Measurements from ENCODE around the gene FAM81B. TPM values are rescaled to one million over a fixed set of nuclear protein-coding genes. Genes with fewer than 3 reads are reported as not detected.
"Not testable (repeated sequence)": the region's sequence is repeated elsewhere in the genome, so short reads cannot be mapped to it uniquely, and the experiment has no call there.

The FAM81B gene
- total RNA-seq, 4 donors from 2014 or later = not detected

- Histone ChIP-seq H3K27ac (no peak overlapping the region), H3K4me3 (no peak overlapping the region), H3K4me1 (no peaks in the 10 kb centered on the region), H3K27me3 (no peaks in the 10 kb centered on the region), H3K36me3 (no peaks in the 10 kb centered on the region), H3K9me3 (peaks cover 0 to 15% (median 0%) of the 10 kb centered on the region in 3 donors)
- WGBS, 2 donors (ENCODE audit: low coverage in 1 of 2) = 62 to 74% methylated on average over 2 of the region's 2 CpGs
- no peak for TF ChIP-seq POLR2AphosphoS5 (IDR thresholded peaks at IDR 0.05)
- TF ChIP-seq CTCF (IDR thresholded peaks at IDR 0.05) = no peak
- TF ChIP-seq EP300 (IDR thresholded peaks at IDR 0.05) = no peak
- no peak for TF ChIP-seq POLR2A (IDR thresholded peaks at IDR 0.05)
- ATAC-seq = no peak
Observed at GRCh38 chr5:95358320-95358719, 32.8 kb upstream of the FAM81B start.

GRCh38 chr5:95358848-95359247, 32.3 kb upstream of the FAM81B start:
- TF ChIP-seq EP300 (IDR thresholded peaks at IDR 0.05) (no peak), POLR2AphosphoS5 (IDR thresholded peaks at IDR 0.05) (no peak), POLR2A (IDR thresholded peaks at IDR 0.05) (no peak)
- no peak overlapping the region for H3K4me3 ChIP-seq
- ATAC-seq = no peak
- H3K36me3 ChIP-seq = no peaks in the 10 kb centered on the region
- 30 to 45% methylated on average over 2 of the region's 2 CpGs for WGBS, 2 donors (ENCODE audit: low coverage in 1 of 2)
- H3K27ac ChIP-seq = no peak overlapping the region
- H3K4me1 ChIP-seq = no peaks in the 10 kb centered on the region
- no peaks in the 10 kb centered on the region for H3K27me3 ChIP-seq
- H3K9me3 ChIP-seq = peaks cover 0 to 21% (median 0%) of the 10 kb centered on the region in 3 donors

- ATAC-seq, H3K4me1 ChIP-seq, H3K27ac ChIP-seq, H3K4me3 ChIP-seq, H3K27me3 ChIP-seq, H3K36me3 ChIP-seq: not testable (repeated sequence)
- peaks cover 0 to 37% (median 0%) of the 10 kb centered on the region in 3 donors for H3K9me3 ChIP-seq
- 88 to 100% methylated on average over 1 to 2 of the region's 2 CpGs for WGBS, 2 donors (ENCODE audit: low coverage in 1 of 2)
Observed at GRCh38 chr5:95360667-95361066, 30.5 kb upstream of the FAM81B start.

- H3K4me1 ChIP-seq = no peaks in the 10 kb centered on the region
- no peak for ATAC-seq
- H3K9me3 ChIP-seq = peaks cover 0 to 40% (median 0%) of the 10 kb centered on the region in 3 donors
- no peak overlapping the region for H3K27ac ChIP-seq
- H3K36me3 ChIP-seq = no peaks in the 10 kb centered on the region
- no peak overlapping the region for H3K4me3 ChIP-seq
- TF ChIP-seq POLR2A (IDR thresholded peaks at IDR 0.05) = no peak
- TF ChIP-seq EP300 (IDR thresholded peaks at IDR 0.05) = no peak
- no peak for TF ChIP-seq CTCF (IDR thresholded peaks at IDR 0.05)
- no peak for TF ChIP-seq POLR2AphosphoS5 (IDR thresholded peaks at IDR 0.05)
- whole genome bisulfite sequencing, 2 donors (ENCODE audit: low coverage in 1 of 2) = 27% methylated on average over 3 of the region's 8 CpGs; no CpG with 5 or more reads in 1 of the 2 donors
- no peaks in the 10 kb centered on the region for H3K27me3 ChIP-seq
Observed at GRCh38 chr5:95365302-95366095, 25.7 kb upstream of the FAM81B start.

GRCh38 chr5:95369782-95370181, 21.4 kb upstream of the FAM81B start:
- Histone ChIP-seq H3K27me3 (no peaks in the 10 kb centered on the region), H3K9me3 (peaks cover 0 to 12% (median 0%) of the 10 kb centered on the region in 3 donors), H3K4me3 (no peak overlapping the region), H3K4me1 (no peaks in the 10 kb centered on the region), H3K36me3 (no peaks in the 10 kb centered on the region), H3K27ac (no peak overlapping the region)
- ATAC-seq = no peak
- TF ChIP-seq POLR2AphosphoS5 (IDR thresholded peaks at IDR 0.05) (no peak), CTCF (IDR thresholded peaks at IDR 0.05) (no peak), POLR2A (IDR thresholded peaks at IDR 0.05) (no peak), EP300 (IDR thresholded peaks at IDR 0.05) (no peak)
- WGBS, 2 donors (ENCODE audit: low coverage in 1 of 2) = 33 to 39% methylated on average over 1 to 3 of the region's 3 CpGs

- Histone ChIP-seq H3K4me1 (no peaks in the 10 kb centered on the region), H3K4me3 (no peak overlapping the region), H3K27ac (no peak overlapping the region), H3K9me3 (no peaks in the 10 kb centered on the region), H3K36me3 (no peaks in the 10 kb centered on the region), H3K27me3 (no peaks in the 10 kb centered on the region)
- no peak for ATAC-seq
- 75 to 82% methylated on average over 7 of the region's 7 CpGs for whole genome bisulfite sequencing, 2 donors (ENCODE audit: low coverage in 1 of 2)
- no peak for TF ChIP-seq POLR2AphosphoS5 (IDR thresholded peaks at IDR 0.05)
- no peak for TF ChIP-seq EP300 (IDR thresholded peaks at IDR 0.05)
- TF ChIP-seq CTCF (IDR thresholded peaks at IDR 0.05) = no peak
- no peak for TF ChIP-seq POLR2A (IDR thresholded peaks at IDR 0.05)
Observed at GRCh38 chr5:95374061-95374460, 17.1 kb upstream of the FAM81B start.
